C1 segment of cervical spinal cord (tissue), 14 donors: ENCODE measurements around the gene REPIN1.

ENCODE experiments used
- DNase-seq, 14 donors: peaks; one replicate each; lab custom pipeline; 2025; lab: John Stamatoyannopoulos, UW

The REPIN1 gene

GRCh38 chr7:150405584-150406311 lies 37.1 kb downstream of the REPIN1 start:
- DNase-seq, result peak in 5 of 14 donors; percentile 50 to 73 (median 70)

DNA sequence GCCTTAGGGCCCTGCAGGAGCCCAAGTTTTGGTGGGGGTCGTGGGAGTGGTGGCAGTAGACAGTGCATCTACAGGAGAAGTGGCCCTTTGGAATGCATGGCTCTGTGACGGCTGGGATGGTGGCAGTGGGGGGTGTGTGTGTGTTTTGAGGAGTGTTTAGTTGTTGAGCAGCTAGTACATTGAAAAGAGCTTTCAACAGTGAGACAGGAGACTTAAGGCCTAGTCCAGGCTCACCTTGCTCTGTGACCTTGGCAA lies 37.6 kb downstream of the REPIN1 start:
- DNase-seq, result no peak

DNA sequence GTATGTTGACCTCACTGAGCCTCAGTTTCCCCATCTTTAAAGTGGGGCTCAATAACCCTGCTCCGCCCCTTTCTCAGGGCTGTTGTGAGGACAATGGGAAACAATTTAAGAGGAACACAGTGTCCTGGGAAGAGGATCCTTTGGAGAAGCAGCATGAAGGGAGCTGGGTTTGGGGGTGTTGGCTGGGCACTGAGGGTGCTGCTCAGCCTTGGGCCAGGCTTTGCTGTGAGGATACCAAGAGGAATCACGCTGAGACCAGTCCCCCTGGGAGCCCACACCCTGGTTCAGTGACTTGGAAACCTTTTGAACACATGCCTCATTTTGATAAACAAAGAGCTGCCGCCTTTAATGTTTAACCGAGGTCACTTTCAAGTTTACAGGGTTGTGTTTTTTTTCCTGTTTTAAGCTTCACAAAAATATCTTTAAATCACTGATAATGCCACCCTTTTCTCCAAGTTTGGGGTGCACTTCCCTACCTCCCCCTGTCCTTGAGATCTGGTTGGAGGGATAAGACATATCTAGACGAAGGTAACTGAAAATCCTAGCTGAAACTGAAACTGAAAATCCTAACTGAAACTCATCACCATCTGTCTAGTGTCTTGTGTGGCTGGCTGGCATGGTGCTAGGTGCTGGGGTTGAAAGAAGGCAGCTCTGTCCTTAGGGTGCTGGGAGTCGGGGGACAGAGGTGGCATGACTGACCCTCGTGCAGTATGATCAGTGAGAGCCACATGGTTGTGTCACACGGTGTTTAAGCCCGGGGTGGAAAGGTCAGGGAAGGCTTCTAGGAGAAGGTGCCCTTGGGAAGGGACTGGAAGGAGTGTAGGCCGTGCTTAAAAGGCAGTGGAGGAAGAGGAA lies 38.2 kb downstream of the REPIN1 start:
- no peak for DNase-seq

GRCh38 chr7:150407588-150408392 lies 39.2 kb downstream of the REPIN1 start:
- DNase-seq, result no peak

DNA sequence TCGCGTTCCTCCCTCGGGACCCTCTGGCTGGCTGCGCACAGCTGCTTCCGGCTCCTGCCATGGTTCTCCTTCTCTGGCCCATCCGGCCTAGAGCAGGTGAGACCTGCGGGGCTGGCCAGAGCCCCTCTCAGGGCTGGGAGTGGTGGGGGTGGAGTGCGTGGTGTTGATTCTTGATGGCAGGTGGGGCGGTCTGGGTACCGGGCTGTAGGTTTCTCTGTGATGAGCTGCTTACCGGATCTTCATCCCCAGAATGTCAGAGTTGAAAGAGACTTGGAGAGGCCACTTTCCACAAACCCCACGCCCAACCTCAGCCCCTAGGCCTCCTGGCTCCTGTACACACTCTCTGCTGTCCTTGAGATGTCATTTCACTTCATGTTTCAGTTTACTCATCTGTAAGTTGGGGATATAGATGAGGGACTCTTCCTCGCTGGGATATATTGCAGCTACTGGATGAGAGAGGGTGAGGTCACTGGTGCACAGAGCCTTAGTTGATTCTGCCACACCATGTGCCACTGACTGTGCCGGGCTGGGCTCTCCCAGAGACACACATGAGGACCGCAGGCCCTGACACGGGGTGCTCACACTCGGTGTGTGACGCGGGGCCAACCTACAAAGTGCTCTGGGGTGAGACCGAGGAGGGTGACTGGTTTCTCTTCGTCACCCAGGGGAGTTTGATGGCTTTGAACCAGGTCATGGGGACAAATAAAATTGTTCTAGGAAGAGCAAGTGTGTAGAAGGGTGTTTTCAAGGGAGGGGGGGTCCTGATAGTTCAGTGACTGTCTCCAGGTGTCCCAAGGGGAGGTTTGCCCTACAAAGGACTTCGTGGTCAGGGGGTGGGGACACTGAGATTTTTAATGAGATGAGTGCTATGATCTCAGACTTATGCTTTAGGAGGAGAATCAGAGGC lies 40.0 kb downstream of the REPIN1 start:
- DNase-seq, result no peak

DNA sequence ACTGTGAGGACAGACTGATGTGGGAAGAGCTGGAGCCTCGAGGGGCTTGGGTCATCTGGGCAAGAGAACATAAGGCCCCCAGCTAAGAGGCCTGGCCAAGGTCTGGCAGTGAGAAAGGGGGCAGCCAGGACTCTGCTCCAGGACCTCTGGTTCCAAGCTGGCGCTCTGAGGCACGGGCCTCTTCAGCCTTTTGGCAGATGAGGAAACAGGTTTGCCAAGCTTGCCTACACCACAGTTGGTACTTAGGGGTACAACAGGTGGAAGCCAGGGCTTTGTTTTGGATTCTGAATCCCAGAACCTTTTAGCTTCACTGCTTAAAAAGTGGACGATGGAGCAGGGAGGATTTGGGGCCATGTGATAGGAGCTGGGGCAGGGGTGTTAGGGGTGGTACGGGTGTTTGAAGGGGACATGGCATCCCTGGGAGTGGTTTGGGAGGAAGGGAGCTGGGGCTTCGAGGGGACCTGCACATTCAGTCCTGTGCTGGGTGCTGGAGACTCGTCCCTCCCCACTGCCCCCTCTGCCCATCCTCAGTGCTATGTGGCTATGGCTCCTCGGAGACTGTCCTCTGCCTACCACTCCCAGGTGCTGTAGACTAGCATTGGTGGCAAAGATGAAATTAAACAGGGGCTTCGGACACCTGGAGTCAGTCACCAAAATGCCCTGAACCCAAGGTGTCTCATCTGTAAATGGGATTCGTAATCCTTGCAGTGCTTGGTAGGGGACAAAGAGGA lies 40.8 kb downstream of the REPIN1 start:
- no peak for DNase-seq

DNA sequence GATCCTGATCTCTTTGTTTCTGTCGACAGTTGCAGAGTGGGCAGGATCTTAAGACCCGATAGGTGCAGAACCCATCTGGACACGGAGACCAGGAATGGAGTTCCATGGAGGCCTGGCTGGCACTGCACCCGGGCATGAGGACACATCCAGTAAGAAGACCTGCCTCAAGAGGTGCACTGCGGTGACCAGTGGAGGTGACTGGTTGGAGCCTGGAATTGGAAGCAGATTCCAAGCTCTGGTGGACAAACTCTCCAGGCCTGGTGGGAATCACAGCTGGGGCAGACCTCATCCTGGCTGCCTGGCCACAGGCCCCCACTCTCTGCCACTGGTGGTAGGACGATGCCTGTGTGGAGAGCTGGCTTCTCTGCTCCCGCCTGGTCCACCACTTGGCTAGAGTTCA lies 41.5 kb downstream of the REPIN1 start:
- DNase-seq, result no peak

- peak in 4 of 14 donors; percentile 17 to 35 (median 26) for DNase-seq
Measured at GRCh38 chr7:150410680-150411346, 42.2 kb downstream of the REPIN1 start.

DNA sequence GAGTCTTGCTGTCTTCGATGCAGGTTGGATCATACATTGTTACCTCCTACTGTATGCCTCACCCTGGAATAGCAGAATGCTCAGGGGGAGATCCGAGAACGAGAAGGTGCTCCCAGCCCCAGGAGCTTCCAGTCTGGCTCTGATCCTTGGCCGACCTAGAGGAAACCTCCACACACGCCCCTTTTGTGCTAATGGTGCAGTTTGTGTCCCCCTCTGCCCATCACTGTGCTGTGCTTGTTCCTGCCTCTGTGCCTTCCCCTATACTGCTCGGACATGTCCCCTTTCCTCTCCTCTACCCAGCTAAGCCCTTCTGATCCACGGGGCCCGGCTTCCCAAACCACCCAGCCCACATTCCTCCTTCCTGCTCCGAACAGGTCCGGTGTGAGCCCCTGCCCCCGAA lies 43.0 kb downstream of the REPIN1 start:
- no peak for DNase-seq

GRCh38 chr7:150412016-150412415 lies 43.4 kb downstream of the REPIN1 start:
- no peak for DNase-seq

- DNase-seq, result no peak
Measured at GRCh38 chr7:150412518-150413488, 44.2 kb downstream of the REPIN1 start.

GRCh38 chr7:150413640-150414081 lies 45.0 kb downstream of the REPIN1 start:
- no peak for DNase-seq

- DNase-seq, result no peak
Measured at GRCh38 chr7:150415161-150416153, 46.8 kb downstream of the REPIN1 start.

DNA sequence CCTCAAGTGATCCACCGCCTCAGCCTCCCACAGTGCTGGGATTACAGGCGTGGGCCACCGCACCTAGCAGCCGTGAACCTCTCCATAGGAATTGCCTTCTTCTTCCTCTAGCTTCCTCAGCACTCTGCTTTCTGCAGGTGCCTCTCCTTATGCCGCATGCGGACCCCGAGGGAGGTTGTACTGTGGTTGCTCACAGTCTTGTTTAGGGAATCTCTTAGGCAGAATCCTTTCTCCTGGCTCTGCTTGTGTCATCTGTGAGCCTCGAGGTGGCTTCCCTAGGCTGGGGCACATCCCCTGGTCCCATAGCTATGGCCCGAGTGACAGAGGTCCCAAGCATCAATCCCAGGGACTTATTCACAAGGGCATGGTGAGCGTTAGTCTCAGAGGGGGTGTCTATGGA lies 48.6 kb downstream of the REPIN1 start:
- no peak for DNase-seq

DNA sequence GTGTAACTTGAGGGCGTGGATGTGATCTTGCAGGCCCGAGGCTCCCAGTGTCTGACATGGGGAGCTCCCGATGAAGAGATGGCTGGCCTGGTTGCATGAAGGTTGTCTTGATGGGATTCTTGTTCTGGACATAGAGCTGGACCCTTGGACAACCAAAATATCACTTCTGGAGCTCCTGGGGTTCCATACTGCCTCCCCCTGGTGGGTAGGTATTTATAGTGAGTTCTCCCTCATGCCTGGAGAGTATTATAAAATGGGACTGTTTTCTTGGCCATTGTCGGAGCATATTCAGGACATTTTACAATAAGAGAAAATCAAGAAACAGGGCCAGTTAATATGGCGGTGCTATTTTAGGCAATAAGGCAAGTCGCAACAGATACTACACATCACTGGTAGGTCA lies 49.2 kb downstream of the REPIN1 start:
- no peak for DNase-seq

- no peak for DNase-seq
Measured at GRCh38 chr7:150420242-150420641, 51.6 kb downstream of the REPIN1 start.

GRCh38 chr7:150420987-150421674 lies 52.5 kb downstream of the REPIN1 start:
- DNase-seq, result peak in 11 of 14 donors; percentile 37 to 78 (median 63)
